ENCODE data around the gene RECK.

DNA sequence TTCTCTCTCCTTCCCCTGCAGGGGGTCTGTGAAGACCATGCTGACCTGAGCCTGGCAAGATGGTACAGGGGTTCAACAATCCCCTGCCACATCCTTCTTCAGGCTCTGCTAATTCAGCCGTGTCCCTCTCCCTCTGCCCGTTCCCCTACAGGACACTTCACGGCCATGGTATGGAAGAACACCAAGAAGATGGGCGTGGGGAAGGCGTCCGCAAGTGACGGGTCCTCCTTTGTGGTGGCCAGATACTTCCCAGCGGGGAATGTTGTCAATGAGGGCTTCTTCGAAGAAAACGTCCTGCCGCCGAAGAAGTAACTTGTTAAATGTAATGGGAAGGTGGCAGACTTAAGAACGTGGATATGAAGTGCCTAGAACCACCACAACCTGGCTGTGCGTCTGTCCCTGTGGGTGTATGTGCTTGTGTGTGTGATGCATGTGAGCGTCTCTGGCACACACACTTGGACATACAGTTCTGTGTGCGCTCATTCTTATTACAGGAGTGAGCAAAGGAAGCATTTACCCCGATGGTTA, 125.6 kb downstream of the RECK start:
- no peak for TF ChIP-seq CTCF (conservative IDR thresholded peaks at IDR 0.05; ENCODE audit: low read depth, low read length)
- no peak for TF ChIP-seq EZH2phosphoT487 (IDR thresholded peaks at IDR 0.05; ENCODE audit: borderline replicate concordance, low read length)

All from PC-3 (cell line).